ENCODE data around the gene SLC4A9. TPM values are rescaled to one million over a fixed set of nuclear protein-coding genes. Genes with fewer than 3 reads are reported as not detected.

Gene SLC4A9
- total and polyA plus RNA-seq, 4 donors: not detected

DNA sequence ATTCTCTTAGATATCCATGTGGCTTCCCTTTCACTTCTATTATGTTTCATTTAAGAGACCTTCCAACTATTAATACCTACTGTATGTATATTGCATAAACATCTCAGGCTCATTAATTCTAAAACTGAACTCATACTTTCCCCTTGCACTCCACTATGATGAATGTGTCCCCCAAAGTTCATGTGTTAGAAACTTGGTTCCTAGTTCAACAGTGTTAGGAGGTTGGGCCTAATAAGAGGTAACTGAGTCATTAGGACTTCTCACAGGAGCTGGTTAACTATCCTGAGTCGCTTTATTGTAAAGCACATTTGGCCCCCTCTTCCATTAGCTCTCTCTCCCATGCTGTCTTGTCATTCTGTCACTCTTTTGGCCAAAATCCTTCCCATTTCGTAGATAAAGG lies 63.6 kb downstream of the SLC4A9 start:
- H3K27me3 ChIP-seq (ENCODE audit: control insufficient read depth in 4 of 4, insufficient read depth in 4 of 4, low read length in 3 of 4): no peaks in the 10 kb centered on the region
- H3K9ac ChIP-seq (ENCODE audit: low read depth in 1 of 2, low read length in 2 of 2): no peak overlapping the region
- H3K36me3 ChIP-seq (ENCODE audit: control insufficient read depth in 4 of 4, insufficient read depth in 3 of 4, low read depth in 1 of 4, low read length in 3 of 4): no peaks in the 10 kb centered on the region
- TF ChIP-seq NR2F2 (IDR thresholded peaks at IDR 0.05) (no peak), YY1 (IDR thresholded peaks at IDR 0.05) (no peak), HNF4G (IDR thresholded peaks at IDR 0.05) (no peak), RXRA (IDR thresholded peaks at IDR 0.05) (no peak), HNF4A (conservative IDR thresholded peaks at IDR 0.05) (no peak), GABPA (IDR thresholded peaks at IDR 0.05 in 1 of 2, conservative IDR thresholded peaks at IDR 0.05 in 1 of 2) (no peak), RAD21 (IDR thresholded peaks at IDR 0.05) (no peak), EGR1 (IDR thresholded peaks at IDR 0.05; ENCODE audit: low read depth in 2 of 2) (no peak), SP1 (IDR thresholded peaks at IDR 0.05) (no peak), FOXA1 (IDR thresholded peaks at IDR 0.05) (no peak)
- TF ChIP-seq, protein P1, sequence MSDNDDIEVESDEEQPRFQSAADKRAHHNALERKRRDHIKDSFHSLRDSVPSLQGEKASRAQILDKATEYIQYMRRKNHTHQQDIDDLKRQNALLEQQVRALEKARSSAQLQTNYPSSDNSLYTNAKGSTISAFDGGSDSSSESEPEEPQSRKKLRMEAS (IDR thresholded peaks at IDR 0.05): no peak
- TF ChIP-seq, protein P2, sequence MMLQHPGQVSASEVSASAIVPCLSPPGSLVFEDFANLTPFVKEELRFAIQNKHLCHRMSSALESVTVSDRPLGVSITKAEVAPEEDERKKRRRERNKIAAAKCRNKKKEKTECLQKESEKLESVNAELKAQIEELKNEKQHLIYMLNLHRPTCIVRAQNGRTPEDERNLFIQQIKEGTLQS (IDR thresholded peaks at IDR 0.05): no peak
- TF ChIP-seq, protein P3, sequence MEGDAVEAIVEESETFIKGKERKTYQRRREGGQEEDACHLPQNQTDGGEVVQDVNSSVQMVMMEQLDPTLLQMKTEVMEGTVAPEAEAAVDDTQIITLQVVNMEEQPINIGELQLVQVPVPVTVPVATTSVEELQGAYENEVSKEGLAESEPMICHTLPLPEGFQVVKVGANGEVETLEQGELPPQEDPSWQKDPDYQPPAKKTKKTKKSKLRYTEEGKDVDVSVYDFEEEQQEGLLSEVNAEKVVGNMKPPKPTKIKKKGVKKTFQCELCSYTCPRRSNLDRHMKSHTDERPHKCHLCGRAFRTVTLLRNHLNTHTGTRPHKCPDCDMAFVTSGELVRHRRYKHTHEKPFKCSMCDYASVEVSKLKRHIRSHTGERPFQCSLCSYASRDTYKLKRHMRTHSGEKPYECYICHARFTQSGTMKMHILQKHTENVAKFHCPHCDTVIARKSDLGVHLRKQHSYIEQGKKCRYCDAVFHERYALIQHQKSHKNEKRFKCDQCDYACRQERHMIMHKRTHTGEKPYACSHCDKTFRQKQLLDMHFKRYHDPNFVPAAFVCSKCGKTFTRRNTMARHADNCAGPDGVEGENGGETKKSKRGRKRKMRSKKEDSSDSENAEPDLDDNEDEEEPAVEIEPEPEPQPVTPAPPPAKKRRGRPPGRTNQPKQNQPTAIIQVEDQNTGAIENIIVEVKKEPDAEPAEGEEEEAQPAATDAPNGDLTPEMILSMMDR (IDR thresholded peaks at IDR 0.05; ENCODE audit: low read depth, low read length, missing input control): no peak
- H3K4me1 ChIP-seq (ENCODE audit: control insufficient read depth in 4 of 4, insufficient read depth in 4 of 4, low read length in 3 of 4): peaks cover 3 to 22% (median 14%) of the 10 kb centered on the region in 4 donors
- H3K27ac ChIP-seq (ENCODE audit: low read depth in 1 of 2, low read length in 2 of 2): no peak overlapping the region
- no peaks in the 10 kb centered on the region for H3K9me3 ChIP-seq (ENCODE audit: control insufficient read depth in 4 of 4, low read length in 3 of 4)
- 95% methylated on average over 2 of the region's 2 CpGs for WGBS
- no peak overlapping the region for H3K4me3 ChIP-seq (ENCODE audit: low read depth in 1 of 3, low read length in 3 of 3)
- no peak for DNase-seq (ENCODE audit: low spot score)

DNA sequence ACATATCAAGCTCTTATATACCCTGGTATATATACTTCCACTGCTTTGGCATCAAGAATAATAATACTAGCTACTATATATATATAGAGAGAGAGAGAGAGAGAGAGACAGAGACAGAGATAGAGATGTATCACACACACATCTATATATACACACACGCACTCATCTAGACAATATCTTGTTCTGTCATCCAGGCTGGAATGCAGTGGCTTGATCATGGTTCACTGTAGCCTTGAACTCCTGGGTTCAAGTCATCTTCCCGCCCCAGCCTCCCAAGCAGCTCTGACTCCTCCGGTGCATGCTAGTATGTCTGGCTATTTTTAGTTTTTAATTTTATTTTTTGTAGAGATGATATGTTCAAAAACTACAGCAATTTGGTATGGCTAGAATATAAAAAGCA lies 64.1 kb downstream of the SLC4A9 start:
- no peak for TF ChIP-seq SP1 (IDR thresholded peaks at IDR 0.05)
- no peak for TF ChIP-seq RXRA (IDR thresholded peaks at IDR 0.05)
- no peak for TF ChIP-seq HNF4A (conservative IDR thresholded peaks at IDR 0.05)
- no peak for TF ChIP-seq GABPA (IDR thresholded peaks at IDR 0.05 in 1 of 2, conservative IDR thresholded peaks at IDR 0.05 in 1 of 2)
- TF ChIP-seq, protein P3 (IDR thresholded peaks at IDR 0.05; ENCODE audit: low read depth, low read length, missing input control): no peak
- no peak for TF ChIP-seq RAD21 (IDR thresholded peaks at IDR 0.05)
- TF ChIP-seq FOXA2 (IDR thresholded peaks at IDR 0.05): no peak
- TF ChIP-seq, protein P4, sequence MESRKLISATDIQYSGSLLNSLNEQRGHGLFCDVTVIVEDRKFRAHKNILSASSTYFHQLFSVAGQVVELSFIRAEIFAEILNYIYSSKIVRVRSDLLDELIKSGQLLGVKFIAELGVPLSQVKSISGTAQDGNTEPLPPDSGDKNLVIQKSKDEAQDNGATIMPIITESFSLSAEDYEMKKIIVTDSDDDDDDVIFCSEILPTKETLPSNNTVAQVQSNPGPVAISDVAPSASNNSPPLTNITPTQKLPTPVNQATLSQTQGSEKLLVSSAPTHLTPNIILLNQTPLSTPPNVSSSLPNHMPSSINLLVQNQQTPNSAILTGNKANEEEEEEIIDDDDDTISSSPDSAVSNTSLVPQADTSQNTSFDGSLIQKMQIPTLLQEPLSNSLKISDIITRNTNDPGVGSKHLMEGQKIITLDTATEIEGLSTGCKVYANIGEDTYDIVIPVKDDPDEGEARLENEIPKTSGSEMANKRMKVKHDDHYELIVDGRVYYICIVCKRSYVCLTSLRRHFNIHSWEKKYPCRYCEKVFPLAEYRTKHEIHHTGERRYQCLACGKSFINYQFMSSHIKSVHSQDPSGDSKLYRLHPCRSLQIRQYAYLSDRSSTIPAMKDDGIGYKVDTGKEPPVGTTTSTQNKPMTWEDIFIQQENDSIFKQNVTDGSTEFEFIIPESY (IDR thresholded peaks at IDR 0.05): no peak
- no peak for TF ChIP-seq NR2F2 (IDR thresholded peaks at IDR 0.05)
- no peak for TF ChIP-seq HNF4G (IDR thresholded peaks at IDR 0.05)
- no peak for TF ChIP-seq JUND (IDR thresholded peaks at IDR 0.05)
- Histone ChIP-seq H3K9ac (ENCODE audit: low read depth in 1 of 2, low read length in 2 of 2) (no peak overlapping the region), H3K27ac (ENCODE audit: low read depth in 1 of 2, low read length in 2 of 2) (no peak overlapping the region), H3K9me3 (ENCODE audit: control insufficient read depth in 4 of 4, low read length in 3 of 4) (no peaks in the 10 kb centered on the region), H3K4me1 (ENCODE audit: control insufficient read depth in 4 of 4, insufficient read depth in 4 of 4, low read length in 3 of 4) (peaks cover 5 to 22% (median 14%) of the 10 kb centered on the region in 4 donors), H3K4me3 (ENCODE audit: low read depth in 1 of 3, low read length in 3 of 3) (no peak overlapping the region), H3K36me3 (ENCODE audit: control insufficient read depth in 4 of 4, insufficient read depth in 3 of 4, low read depth in 1 of 4, low read length in 3 of 4) (no peaks in the 10 kb centered on the region), H3K27me3 (ENCODE audit: control insufficient read depth in 4 of 4, insufficient read depth in 4 of 4, low read length in 3 of 4) (no peaks in the 10 kb centered on the region)
- no peak for DNase-seq (ENCODE audit: low spot score)
- WGBS: 71% methylated on average over 3 of the region's 3 CpGs

Small RNA genes within 50 kb of the gene (small RNA-seq; reads per million reads assigned to genes)
- gene RNU4-14P: not detected

Other genes with a start within 250 kb of the SLC4A9 start
- gene PURA, start 246.1 kb upstream of the SLC4A9 start, total RNA-seq: 10 to 100 TPM in 1 of 2 donors, 1 to 10 TPM in 1; 6.9 to 14.7 TPM
- gene PURA, start 246.1 kb upstream of the SLC4A9 start, polyA plus RNA-seq: 1 to 10 TPM; 2.8 to 4.3 TPM
- gene IGIP, start 234.3 kb upstream of the SLC4A9 start, total RNA-seq: 10 to 100 TPM in 1 of 2 donors, 1 to 10 TPM in 1; 4.1 to 11.8 TPM
- gene IGIP, start 234.3 kb upstream of the SLC4A9 start, polyA plus RNA-seq: 1 to 10 TPM; 2.3 to 3.3 TPM
- 10 to 100 TPM in 1 of 2 donors, 1 to 10 TPM in 1; 8.1 to 15.6 TPM for gene CYSTM1, start 185.0 kb upstream of the SLC4A9 start, total RNA-seq
- 10 to 100 TPM; 31.1 to 45.7 TPM for gene CYSTM1, start 185.0 kb upstream of the SLC4A9 start, polyA plus RNA-seq
- gene PFDN1, start 57.1 kb upstream of the SLC4A9 start, total RNA-seq: 10 to 100 TPM; 14.0 to 21.8 TPM
- 10 to 100 TPM; 19.6 to 30.8 TPM for gene PFDN1, start 57.1 kb upstream of the SLC4A9 start, polyA plus RNA-seq
- gene HBEGF, start 13.6 kb upstream of the SLC4A9 start, total RNA-seq: 1 to 10 TPM in 1 of 2 donors, under 1 TPM in 1; 0.65 to 1.0 TPM
- gene HBEGF, start 13.6 kb upstream of the SLC4A9 start, polyA plus RNA-seq: under 1 TPM; 0.60 to 0.90 TPM
- gene ANKHD1, start 41.6 kb downstream of the SLC4A9 start, total RNA-seq: 100 to 1,000 TPM in 1 of 2 donors, 10 to 100 TPM in 1; 83.5 to 116 TPM
- gene ANKHD1, start 41.6 kb downstream of the SLC4A9 start, polyA plus RNA-seq: 10 to 100 TPM; 33.2 to 36.7 TPM
- gene EIF4EBP3, start 187.5 kb downstream of the SLC4A9 start, total RNA-seq: 1 to 10 TPM; 1.4 to 1.5 TPM
- gene EIF4EBP3, start 187.5 kb downstream of the SLC4A9 start, polyA plus RNA-seq: 10 to 100 TPM; 14.6 to 55.8 TPM
- 10 to 100 TPM; 12.9 to 18.7 TPM for gene SRA1, start 197.3 kb downstream of the SLC4A9 start, total RNA-seq
- 10 to 100 TPM; 20.9 to 41.1 TPM for gene SRA1, start 197.3 kb downstream of the SLC4A9 start, polyA plus RNA-seq
- 10 to 100 TPM in 1 of 2 donors, 1 to 10 TPM in 1; 4.6 to 29.1 TPM for gene APBB3, start 204.4 kb downstream of the SLC4A9 start, total RNA-seq
- 10 to 100 TPM; 10.1 to 40.5 TPM for gene APBB3, start 204.4 kb downstream of the SLC4A9 start, polyA plus RNA-seq
- gene SLC35A4, start 204.6 kb downstream of the SLC4A9 start, total RNA-seq: 10 to 100 TPM; 17.5 to 31.5 TPM
- 10 to 100 TPM; 21.7 to 37.0 TPM for gene SLC35A4, start 204.6 kb downstream of the SLC4A9 start, polyA plus RNA-seq